HUES64 (cell line): ENCODE data around the gene LRIT2. TPM values are rescaled to one million over a fixed set of nuclear protein-coding genes. Genes with fewer than 3 reads are reported as not detected.

ENCODE experiments used
- H3K27ac ChIP-seq: 2 replicates; pipeline ENCODE4 v1.7.0; 2013; ENCODE audit warnings: low read depth, low read length, inconsistent platforms
- H3K27me3 ChIP-seq: 2 replicates; pipeline ENCODE4 v1.6.1; 2013; ENCODE audit warnings: mild to moderate bottlenecking, low read length; ENCODE audit not compliant: insufficient read depth
- H3K36me3 ChIP-seq: 2 replicates; pipeline ENCODE4 v1.6.1; 2013; ENCODE audit warnings: mild to moderate bottlenecking, low read length; ENCODE audit not compliant: insufficient read depth
- H3K4me1 ChIP-seq: 2 replicates; pipeline ENCODE4 v1.6.1; 2013; ENCODE audit warnings: mild to moderate bottlenecking, low read length, moderate library complexity; ENCODE audit not compliant: insufficient read depth
- H3K4me3 ChIP-seq: 2 replicates; pipeline ENCODE4 v1.5.1; 2013; ENCODE audit warnings: mild to moderate bottlenecking, low read length, moderate library complexity
- H3K9ac ChIP-seq: 2 replicates; pipeline ENCODE4 v1.6.1; 2013; ENCODE audit warnings: mild to moderate bottlenecking, low read depth, low read length
- H3K9me3 ChIP-seq: 2 replicates; pipeline ENCODE4 v1.6.1; 2013; ENCODE audit warnings: low read depth, low read length; ENCODE audit not compliant: insufficient read depth
- WGBS: fragments of 150-250, 120-280 bp; methylation state at CpG from one replicate; pipeline ENCODE4 v1.1.7; 2013; ENCODE audit warnings: missing lambda C conversion rate; 5-methylcytosine and 5-hydroxymethylcytosine counted together
- polyA plus RNA-seq, 2 experiments: library from polyadenylated mRNA; stranded (reverse); fragments of 50-300 nt; gene quantifications; one replicate each; pipeline ENCODE4 v1.2.3, GENCODE V29; 2013

Gene LRIT2
- polyA plus RNA-seq (2013, experiment 1 of 2), result not detected
- polyA plus RNA-seq (2013, experiment 2 of 2), result not detected

- Histone ChIP-seq H3K9me3 (no peaks in the 10 kb centered on the region), H3K27me3 (no peaks in the 10 kb centered on the region; the same call in 1 of the 2 replicates), H3K36me3 (no peaks in the 10 kb centered on the region), H3K9ac (no peak within 1 kb of the TSS), H3K4me1 (no peaks in the 10 kb centered on the region), H3K27ac (no peak within 1 kb of the TSS), H3K4me3 (no peak within 1 kb of the TSS)
- WGBS, result 79% methylated on average over 6 of the region's 6 CpGs
Measured at GRCh38 chr10:84225427-84226173, at the start of gene LRIT2. TSS of gene LRIT2 (minus strand) at chr10:84225544. CDS start at chr10:84225520, 24 bp downstream.

GRCh38 chr10:84270708-84271107 lies 45.4 kb upstream of the LRIT2 start:
- no peak overlapping the region for H3K9ac ChIP-seq
- H3K9me3 ChIP-seq, result no peaks in the 10 kb centered on the region
- H3K27me3 ChIP-seq, result no peaks in the 10 kb centered on the region
- H3K4me3 ChIP-seq, result no peak overlapping the region
- WGBS, result no CpG with 5 or more reads among the region's 1 CpG
- no peaks in the 10 kb centered on the region for H3K4me1 ChIP-seq
- H3K27ac ChIP-seq, result no peak overlapping the region
- no peaks in the 10 kb centered on the region for H3K36me3 ChIP-seq

- Histone ChIP-seq H3K4me3 (no peak overlapping the region), H3K9ac (no peak overlapping the region), H3K9me3 (no peaks in the 10 kb centered on the region), H3K27ac (no peak overlapping the region), H3K4me1 (peaks cover 2% of the 10 kb centered on the region; the same call in 1 of the 2 replicates), H3K27me3 (0 out of 2 replicates have a peak, but pooled peaks cover 4% of the 10 kb centered on the region), H3K36me3 (no peaks in the 10 kb centered on the region)
- WGBS, result 94% methylated on average over 2 of the region's 2 CpGs
Measured at GRCh38 chr10:84269773-84270172, 44.4 kb upstream of the LRIT2 start.

GRCh38 chr10:84269162-84269561 lies 43.8 kb upstream of the LRIT2 start:
- H3K27me3 ChIP-seq, result 0 out of 2 replicates have a peak, but pooled peaks cover 4% of the 10 kb centered on the region
- H3K4me3 ChIP-seq, result no peak overlapping the region
- no peak overlapping the region for H3K9ac ChIP-seq
- WGBS, result no CpG with 5 or more reads among the region's 1 CpG
- H3K36me3 ChIP-seq, result no peaks in the 10 kb centered on the region
- no peak overlapping the region for H3K27ac ChIP-seq
- H3K4me1 ChIP-seq, result peaks cover 3% of the 10 kb centered on the region; the same call in 1 of the 2 replicates
- no peaks in the 10 kb centered on the region for H3K9me3 ChIP-seq

- Histone ChIP-seq H3K27ac (no peak overlapping the region), H3K27me3 (0 out of 2 replicates have a peak, but pooled peaks cover 4% of the 10 kb centered on the region), H3K4me3 (no peak overlapping the region), H3K9me3 (no peaks in the 10 kb centered on the region), H3K36me3 (no peaks in the 10 kb centered on the region), H3K9ac (no peak overlapping the region), H3K4me1 (peaks cover 3% of the 10 kb centered on the region; the same call in 1 of the 2 replicates)
- 62% methylated on average over 7 of the region's 7 CpGs for WGBS
Measured at GRCh38 chr10:84267503-84268126, 42.3 kb upstream of the LRIT2 start.

GRCh38 chr10:84265418-84265817 lies 40.1 kb upstream of the LRIT2 start:
- no peak overlapping the region for H3K9ac ChIP-seq
- no peak overlapping the region for H3K4me3 ChIP-seq
- no peaks in the 10 kb centered on the region for H3K36me3 ChIP-seq
- 0 out of 2 replicates have a peak, but pooled peaks cover 4% of the 10 kb centered on the region for H3K27me3 ChIP-seq
- 92% methylated on average over 4 of the region's 4 CpGs for WGBS
- H3K27ac ChIP-seq, result no peak overlapping the region
- peaks cover 3% of the 10 kb centered on the region; the same call in 1 of the 2 replicates for H3K4me1 ChIP-seq
- no peaks in the 10 kb centered on the region for H3K9me3 ChIP-seq

- Histone ChIP-seq H3K9me3 (no peaks in the 10 kb centered on the region), H3K4me1 (peaks cover 3% of the 10 kb centered on the region; the same call in 1 of the 2 replicates), H3K4me3 (no peak overlapping the region), H3K9ac (no peak overlapping the region), H3K36me3 (no peaks in the 10 kb centered on the region), H3K27ac (no peak overlapping the region), H3K27me3 (0 out of 2 replicates have a peak, but pooled peaks cover 4% of the 10 kb centered on the region)
- WGBS, result 10% methylated on average over 11 of the region's 11 CpGs
Measured at GRCh38 chr10:84264611-84265141, 39.3 kb upstream of the LRIT2 start.

- no peak overlapping the region for H3K4me3 ChIP-seq
- peaks cover 3% of the 10 kb centered on the region; the same call in 1 of the 2 replicates for H3K4me1 ChIP-seq
- no peak overlapping the region for H3K9ac ChIP-seq
- H3K36me3 ChIP-seq, result no peaks in the 10 kb centered on the region
- H3K9me3 ChIP-seq, result no peaks in the 10 kb centered on the region
- WGBS, result 92% methylated on average over 5 of the region's 5 CpGs
- H3K27me3 ChIP-seq, result 0 out of 2 replicates have a peak, but pooled peaks cover 4% of the 10 kb centered on the region
- H3K27ac ChIP-seq, result no peak overlapping the region
Measured at GRCh38 chr10:84263716-84264115, 38.4 kb upstream of the LRIT2 start.

GRCh38 chr10:84262190-84262956 lies 37.0 kb upstream of the LRIT2 start:
- Histone ChIP-seq H3K9ac (no peak overlapping the region), H3K36me3 (no peaks in the 10 kb centered on the region), H3K27me3 (0 out of 2 replicates have a peak, but pooled peaks cover 4% of the 10 kb centered on the region), H3K27ac (no peak overlapping the region), H3K9me3 (no peaks in the 10 kb centered on the region), H3K4me1 (peaks cover 3% of the 10 kb centered on the region; the same call in 1 of the 2 replicates), H3K4me3 (no peak overlapping the region)
- WGBS, result 91% methylated on average over 13 of the region's 13 CpGs

- Histone ChIP-seq H3K9ac (no peak overlapping the region), H3K36me3 (no peaks in the 10 kb centered on the region), H3K27me3 (peaks cover 13% of the 10 kb centered on the region), H3K27ac (no peak overlapping the region), H3K4me1 (peaks cover 3% of the 10 kb centered on the region; the same call in 1 of the 2 replicates), H3K9me3 (no peaks in the 10 kb centered on the region), H3K4me3 (no peak overlapping the region)
- WGBS, result 85% methylated on average over 7 of the region's 7 CpGs
Measured at GRCh38 chr10:84261236-84261915, 36.0 kb upstream of the LRIT2 start.
